VCaP (cell line): Measurements from ENCODE around the gene KCNE4.

ENCODE experiments used
- H3K27ac ChIP-seq: fragments of 450-650 bp; 2 replicates; pipeline ENCODE4 v1.5.1; 2017
- TF ChIP-seq, protein P1 (sequence below): fragments of 450-650 bp; conservative IDR thresholded peaks from 2 replicates; pipeline ENCODE4 v1.5.1; 2017; ENCODE audit warnings: mild to moderate bottlenecking, moderate library complexity

KCNE4 gene

GRCh38 chr2:223051693-223052289 is at the start of gene KCNE4:
TSS of gene KCNE4 (plus strand) at chr2:223052190. CDS start at chr2:223052831, 641 bp downstream.
- TF ChIP-seq, protein P1, sequence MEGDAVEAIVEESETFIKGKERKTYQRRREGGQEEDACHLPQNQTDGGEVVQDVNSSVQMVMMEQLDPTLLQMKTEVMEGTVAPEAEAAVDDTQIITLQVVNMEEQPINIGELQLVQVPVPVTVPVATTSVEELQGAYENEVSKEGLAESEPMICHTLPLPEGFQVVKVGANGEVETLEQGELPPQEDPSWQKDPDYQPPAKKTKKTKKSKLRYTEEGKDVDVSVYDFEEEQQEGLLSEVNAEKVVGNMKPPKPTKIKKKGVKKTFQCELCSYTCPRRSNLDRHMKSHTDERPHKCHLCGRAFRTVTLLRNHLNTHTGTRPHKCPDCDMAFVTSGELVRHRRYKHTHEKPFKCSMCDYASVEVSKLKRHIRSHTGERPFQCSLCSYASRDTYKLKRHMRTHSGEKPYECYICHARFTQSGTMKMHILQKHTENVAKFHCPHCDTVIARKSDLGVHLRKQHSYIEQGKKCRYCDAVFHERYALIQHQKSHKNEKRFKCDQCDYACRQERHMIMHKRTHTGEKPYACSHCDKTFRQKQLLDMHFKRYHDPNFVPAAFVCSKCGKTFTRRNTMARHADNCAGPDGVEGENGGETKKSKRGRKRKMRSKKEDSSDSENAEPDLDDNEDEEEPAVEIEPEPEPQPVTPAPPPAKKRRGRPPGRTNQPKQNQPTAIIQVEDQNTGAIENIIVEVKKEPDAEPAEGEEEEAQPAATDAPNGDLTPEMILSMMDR: no peak
- no peak within 1 kb of the TSS for H3K27ac ChIP-seq

GRCh38 chr2:223003191-223003590 is 48.8 kb upstream of the KCNE4 start:
- H3K27ac ChIP-seq: no peak overlapping the region
- TF ChIP-seq, protein P1: no peak

- no peak overlapping the region for H3K27ac ChIP-seq
- TF ChIP-seq, protein P1: no peak
Measured at GRCh38 chr2:223005496-223005895, 46.5 kb upstream of the KCNE4 start.

- TF ChIP-seq, protein P1: no peak
- H3K27ac ChIP-seq: no peak overlapping the region
Measured at GRCh38 chr2:223007531-223007930, 44.5 kb upstream of the KCNE4 start.

GRCh38 chr2:223008162-223008561 is 43.8 kb upstream of the KCNE4 start:
- TF ChIP-seq, protein P1: no peak
- no peak overlapping the region for H3K27ac ChIP-seq

DNA sequence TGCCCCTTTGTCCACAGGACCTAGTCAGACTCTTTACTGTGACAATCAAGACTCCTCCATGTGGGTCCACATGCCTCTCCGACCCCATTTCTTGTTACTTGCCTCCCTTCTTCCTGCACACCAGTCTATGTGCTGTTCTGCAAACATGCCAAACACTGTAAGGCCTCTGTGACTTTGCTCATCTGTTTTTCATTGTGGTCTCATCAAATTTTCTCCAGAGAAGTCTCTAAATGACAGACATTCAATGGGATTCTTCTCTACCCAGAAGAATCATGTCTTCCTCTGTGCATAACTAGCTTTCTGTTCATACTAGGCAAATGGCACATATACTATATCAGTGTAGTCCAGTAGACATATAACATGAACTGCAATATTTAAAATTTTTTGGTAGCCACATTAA is 43.0 kb upstream of the KCNE4 start:
- TF ChIP-seq, protein P1: no peak

GRCh38 chr2:223010641-223011040 is 41.3 kb upstream of the KCNE4 start:
- no peak overlapping the region for H3K27ac ChIP-seq
- TF ChIP-seq, protein P1: no peak

More for the DNA sequence above, 43.0 kb upstream of the KCNE4 start:
- H3K27ac ChIP-seq: no peak overlapping the region
